ENCODE data around the gene PWP1.

The PWP1 gene

GRCh38 chr12:107685360-107686248 lies at the start of gene PWP1:
TSS of gene PWP1 (plus strand) at chr12:107685799. CDS start at chr12:107685900, 101 bp downstream.
- DNase-seq = peak; percentile 96

- no peak for DNase-seq
These were observed 44.4 kb upstream of the PWP1 start for GRCh38 chr12:107641154-107641553.

GRCh38 chr12:107642240-107642639 lies 43.4 kb upstream of the PWP1 start:
- DNase-seq = no peak

- no peak for DNase-seq
These were observed 39.8 kb upstream of the PWP1 start for GRCh38 chr12:107645630-107646333.

- DNase-seq = no peak
These were observed 39.2 kb upstream of the PWP1 start for GRCh38 chr12:107646436-107646835.

GRCh38 chr12:107649661-107650061 lies 35.9 kb upstream of the PWP1 start:
- DNase-seq = no peak

GRCh38 chr12:107650977-107651376 lies 34.6 kb upstream of the PWP1 start:
- no peak for DNase-seq

- no peak for DNase-seq
These were observed 33.8 kb upstream of the PWP1 start for GRCh38 chr12:107651571-107652449.

GRCh38 chr12:107653519-107653918 lies 32.1 kb upstream of the PWP1 start:
- no peak for DNase-seq

GRCh38 chr12:107654873-107655272 lies 30.7 kb upstream of the PWP1 start:
- DNase-seq = no peak

- DNase-seq = no peak
These were observed 30.1 kb upstream of the PWP1 start for GRCh38 chr12:107655281-107656065.

- DNase-seq = no peak
These were observed 29.3 kb upstream of the PWP1 start for GRCh38 chr12:107656302-107656701.

- DNase-seq = no peak
These were observed 28.5 kb upstream of the PWP1 start for GRCh38 chr12:107657133-107657532.

GRCh38 chr12:107657621-107658020 lies 28.0 kb upstream of the PWP1 start:
- no peak for DNase-seq

GRCh38 chr12:107660235-107660634 lies 25.4 kb upstream of the PWP1 start:
- no peak for DNase-seq

GRCh38 chr12:107660861-107661415 lies 24.7 kb upstream of the PWP1 start:
- DNase-seq = no peak

- DNase-seq = no peak
These were observed 23.8 kb upstream of the PWP1 start for GRCh38 chr12:107661830-107662229.

- DNase-seq = no peak
These were observed 23.1 kb upstream of the PWP1 start for GRCh38 chr12:107662484-107662883.

- no peak for DNase-seq
These were observed 22.3 kb upstream of the PWP1 start for GRCh38 chr12:107663277-107663676.

- no peak for DNase-seq
These were observed 19.6 kb upstream of the PWP1 start for GRCh38 chr12:107666009-107666408.

- DNase-seq = no peak
These were observed 18.1 kb upstream of the PWP1 start for GRCh38 chr12:107667464-107667863.

All from stimulated activated CD8-positive, alpha-beta memory T cell treated with anti-CD3 and anti-CD28 coated beads, Interleukin-4, amount 100 ng/mL, for 48 hours (primary cell).